Measurements from ENCODE around the gene COBLL1.

Gene COBLL1

GRCh38 chr2:164846276-164846675 is 4.7 kb upstream of the COBLL1 start:
- H3K4me1 ChIP-seq (ENCODE audit: low read length), result peaks cover 30% of the 10 kb centered on the region
- no peak overlapping the region for H3K4me2 ChIP-seq (ENCODE audit: low read length)
- TF ChIP-seq EZH2phosphoT487 (IDR thresholded peaks at IDR 0.05; ENCODE audit: low read depth) (no peak), CTCF (IDR thresholded peaks at IDR 0.05; ENCODE audit: low read depth, low read length) (no peak)
- no peak overlapping the region for H3K27ac ChIP-seq (ENCODE audit: low read length)
- no peaks in the 10 kb centered on the region for H3K36me3 ChIP-seq (replicated peaks; ENCODE audit: low read depth, low read length)
- H3K4me3 ChIP-seq (ENCODE audit: low read length), result no peak overlapping the region
- H3K27me3 ChIP-seq (ENCODE audit: low read depth, low read length), result no peaks in the 10 kb centered on the region
- no peak overlapping the region for H3K9ac ChIP-seq (ENCODE audit: low read length)
- H4K20me1 ChIP-seq (ENCODE audit: insufficient read depth, low read length), result no peaks in the 10 kb centered on the region
- H3K79me2 ChIP-seq (ENCODE audit: low read length), result no peaks in the 10 kb centered on the region
- H3K9me3 ChIP-seq (ENCODE audit: insufficient read depth, low read length), result no peaks in the 10 kb centered on the region
- H2AFZ ChIP-seq (ENCODE audit: low read depth, low read length), result no peak overlapping the region

- peaks cover 5% of the 10 kb centered on the region; the same call in 1 of the 2 replicates for H3K79me2 ChIP-seq (ENCODE audit: low read length)
- peak overlapping the region; percentile 0; the same call in 1 of the 2 replicates for H3K4me3 ChIP-seq (ENCODE audit: low read length)
- H3K4me2 ChIP-seq (ENCODE audit: low read length), result peak overlapping the region; percentile 98
- no peaks in the 10 kb centered on the region for H3K9me3 ChIP-seq (ENCODE audit: insufficient read depth, low read length)
- H3K36me3 ChIP-seq (replicated peaks; ENCODE audit: low read depth, low read length), result no peaks in the 10 kb centered on the region
- H4K20me1 ChIP-seq (ENCODE audit: insufficient read depth, low read length), result no peaks in the 10 kb centered on the region
- no peak overlapping the region for H3K27ac ChIP-seq (ENCODE audit: low read length)
- H3K9ac ChIP-seq (ENCODE audit: low read length), result no peak overlapping the region
- no peaks in the 10 kb centered on the region for H3K27me3 ChIP-seq (ENCODE audit: low read depth, low read length)
- H2AFZ ChIP-seq (ENCODE audit: low read depth, low read length), result no peak overlapping the region
- TF ChIP-seq CTCF (IDR thresholded peaks at IDR 0.05; ENCODE audit: low read depth, low read length) (no peak), EZH2phosphoT487 (IDR thresholded peaks at IDR 0.05; ENCODE audit: low read depth) (no peak)
- peaks cover 22% of the 10 kb centered on the region for H3K4me1 ChIP-seq (ENCODE audit: low read length)
These were observed 1.8 kb upstream of the COBLL1 start for GRCh38 chr2:164843346-164843911.

GRCh38 chr2:164842624-164842966 is 972 bp upstream of the COBLL1 start:
- H3K4me2 ChIP-seq (ENCODE audit: low read length), result peak overlapping the region; percentile 98
- H3K27me3 ChIP-seq (ENCODE audit: low read depth, low read length), result no peaks in the 10 kb centered on the region
- peaks cover 22% of the 10 kb centered on the region for H3K4me1 ChIP-seq (ENCODE audit: low read length)
- H3K9ac ChIP-seq (ENCODE audit: low read length), result peak overlapping the region; percentile 72; the same call in 1 of the 2 replicates
- no peaks in the 10 kb centered on the region for H3K9me3 ChIP-seq (ENCODE audit: insufficient read depth, low read length)
- H2AFZ ChIP-seq (ENCODE audit: low read depth, low read length), result no peak overlapping the region
- no peak for TF ChIP-seq EZH2phosphoT487 (IDR thresholded peaks at IDR 0.05; ENCODE audit: low read depth)
- no peak for TF ChIP-seq CTCF (IDR thresholded peaks at IDR 0.05; ENCODE audit: low read depth, low read length)
- H3K27ac ChIP-seq (ENCODE audit: low read length), result no peak overlapping the region
- H3K79me2 ChIP-seq (ENCODE audit: low read length), result peaks cover 5% of the 10 kb centered on the region; the same call in 1 of the 2 replicates
- no peaks in the 10 kb centered on the region for H3K36me3 ChIP-seq (replicated peaks; ENCODE audit: low read depth, low read length)
- H3K4me3 ChIP-seq (ENCODE audit: low read length), result peak overlapping the region; percentile 95
- no peaks in the 10 kb centered on the region for H4K20me1 ChIP-seq (ENCODE audit: insufficient read depth, low read length)

- Histone ChIP-seq H3K27me3 (ENCODE audit: low read depth, low read length) (no peaks in the 10 kb centered on the region), H3K79me2 (ENCODE audit: low read length) (peaks cover 5% of the 10 kb centered on the region; the same call in 1 of the 2 replicates), H3K27ac (ENCODE audit: low read length) (peak overlapping the region; percentile 19), H3K9me3 (ENCODE audit: insufficient read depth, low read length) (no peaks in the 10 kb centered on the region), H3K9ac (ENCODE audit: low read length) (peak overlapping the region; percentile 72), H3K4me1 (ENCODE audit: low read length) (peaks cover 22% of the 10 kb centered on the region), H3K36me3 (replicated peaks; ENCODE audit: low read depth, low read length) (no peaks in the 10 kb centered on the region), H2AFZ (ENCODE audit: low read depth, low read length) (peak overlapping the region; percentile 62; the same call in 1 of the 2 replicates), H3K4me2 (ENCODE audit: low read length) (peak overlapping the region; percentile 98), H3K4me3 (ENCODE audit: low read length) (peak overlapping the region; percentile 95), H4K20me1 (ENCODE audit: insufficient read depth, low read length) (no peaks in the 10 kb centered on the region)
- TF ChIP-seq EZH2phosphoT487 (IDR thresholded peaks at IDR 0.05; ENCODE audit: low read depth), result no peak
- TF ChIP-seq CTCF (IDR thresholded peaks at IDR 0.05; ENCODE audit: low read depth, low read length), result peak; percentile 46
These were observed 499 bp downstream of the COBLL1 start for GRCh38 chr2:164840930-164841718.
